GM18502 (cell line): Measurements from ENCODE around the gene GLDN.
"Not testable (repeated sequence)": the region's sequence is repeated elsewhere in the genome, so short reads cannot be mapped to it uniquely, and the experiment has no call there.

Source experiments
- ATAC-seq: cut with Tn5 transposase; IDR thresholded peaks from one replicate; pipeline ENCODE4 v1.9.1; 2021; ENCODE audit warnings: mild to moderate bottlenecking; ENCODE audit not compliant: unreplicated experiment, poor library complexity

Gene GLDN

GRCh38 chr15:51382787-51383186, 41.3 kb downstream of the GLDN start:
- ATAC-seq = no peak

- no peak for ATAC-seq
Observed at GRCh38 chr15:51386029-51386428, 44.6 kb downstream of the GLDN start.

GRCh38 chr15:51386486-51386885, 45.0 kb downstream of the GLDN start:
- no peak for ATAC-seq

GRCh38 chr15:51386960-51387698, 45.7 kb downstream of the GLDN start:
- ATAC-seq = no peak

GRCh38 chr15:51387699-51388041, 46.2 kb downstream of the GLDN start:
- no peak for ATAC-seq

GRCh38 chr15:51388726-51389125, 47.3 kb downstream of the GLDN start:
- ATAC-seq = no peak

GRCh38 chr15:51390241-51390965, 48.9 kb downstream of the GLDN start:
- ATAC-seq = no peak

- no peak for ATAC-seq
Observed at GRCh38 chr15:51390966-51391422, 49.5 kb downstream of the GLDN start.

GRCh38 chr15:51396921-51397320, 55.5 kb downstream of the GLDN start:
- ATAC-seq = no peak

- ATAC-seq = no peak
Observed at GRCh38 chr15:51398626-51399025, 57.2 kb downstream of the GLDN start.

- ATAC-seq = no peak
Observed at GRCh38 chr15:51401051-51401780, 59.8 kb downstream of the GLDN start.

- ATAC-seq = no peak
Observed at GRCh38 chr15:51401872-51402517, 60.5 kb downstream of the GLDN start.

GRCh38 chr15:51403072-51403878, 61.8 kb downstream of the GLDN start:
- no peak for ATAC-seq

- no peak for ATAC-seq
Observed at GRCh38 chr15:51403946-51404695, 62.7 kb downstream of the GLDN start.

- no peak for ATAC-seq
Observed at GRCh38 chr15:51405693-51406523, 64.5 kb downstream of the GLDN start.

- no peak for ATAC-seq
Observed at GRCh38 chr15:51414256-51414860, 72.9 kb downstream of the GLDN start.

GRCh38 chr15:51416129-51416528, 74.7 kb downstream of the GLDN start:
- ATAC-seq = no peak

- not testable (repeated sequence) for ATAC-seq
Observed at GRCh38 chr15:51423040-51423439, 81.6 kb downstream of the GLDN start.
